GM21786 (cell line): ENCODE results near the gene HOXD13.

Source experiments
- ATAC-seq: cut with Tn5 transposase; IDR thresholded peaks from one replicate; pipeline ENCODE4 v1.9.1; 2021; ENCODE audit not compliant: unreplicated experiment

HOXD13 gene

DNA sequence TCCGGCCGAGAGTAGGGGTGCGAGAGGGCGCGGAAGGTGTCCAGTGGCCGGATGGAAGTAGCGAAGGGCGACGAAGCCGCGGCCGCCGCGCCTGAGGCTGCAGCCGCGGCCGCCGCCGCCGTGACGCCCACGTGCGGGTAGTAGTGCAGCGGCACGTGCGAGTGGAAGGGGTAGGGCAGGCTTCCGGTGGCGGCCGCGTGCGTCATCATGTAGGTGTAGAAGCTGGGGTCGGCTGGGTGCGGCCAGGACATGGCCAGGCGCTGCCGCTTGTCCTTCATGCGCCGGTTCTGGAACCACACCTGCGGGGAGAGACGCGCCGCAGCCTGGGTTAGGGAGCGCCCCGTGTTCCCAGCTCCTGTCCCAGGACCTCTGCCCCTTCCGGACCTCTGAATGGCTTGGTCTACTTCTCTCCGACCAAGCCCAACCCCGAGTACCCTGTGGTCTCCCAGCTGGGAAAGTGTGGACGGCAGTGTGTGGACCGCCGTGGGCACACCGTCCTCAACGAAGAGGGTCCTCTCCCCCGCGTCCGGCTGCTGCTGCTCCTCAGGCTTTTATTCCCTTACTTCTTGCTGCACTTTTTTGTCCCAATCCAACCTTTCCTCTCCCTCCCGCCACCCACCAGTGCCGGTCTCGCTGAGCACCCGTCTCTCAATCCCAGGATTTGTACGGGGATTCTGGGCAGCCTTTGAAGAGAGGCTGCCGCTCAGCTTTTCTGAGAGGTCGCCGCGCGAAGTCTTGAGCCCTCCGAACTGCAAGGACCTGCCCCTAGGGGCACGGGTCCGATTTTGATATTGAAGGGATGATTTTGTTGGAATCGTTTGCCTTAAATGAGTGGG is 11.8 kb upstream of the HOXD13 start:
- no peak for ATAC-seq

DNA sequence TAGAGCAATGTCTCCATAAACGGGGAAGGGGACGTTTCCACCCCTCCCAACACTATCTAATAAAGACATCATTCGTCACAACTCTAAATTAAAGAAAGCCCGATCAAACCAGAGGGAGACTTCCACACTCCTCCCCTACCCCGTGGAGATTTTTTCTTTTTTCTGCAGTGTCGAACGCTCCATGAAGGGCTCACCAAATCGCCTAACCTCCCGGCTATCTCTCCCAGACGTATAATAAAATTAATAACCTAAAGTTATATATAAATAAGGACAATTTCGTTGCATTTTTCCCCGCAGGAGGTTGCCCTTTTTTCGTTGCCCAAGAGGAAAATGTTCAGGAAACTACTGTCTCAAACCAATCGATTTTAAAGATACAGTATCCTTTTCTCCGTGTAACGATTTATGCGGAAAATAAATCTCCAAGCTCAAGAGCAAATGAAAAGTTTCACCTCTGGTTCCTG is 11.1 kb upstream of the HOXD13 start:
- ATAC-seq: no peak

DNA sequence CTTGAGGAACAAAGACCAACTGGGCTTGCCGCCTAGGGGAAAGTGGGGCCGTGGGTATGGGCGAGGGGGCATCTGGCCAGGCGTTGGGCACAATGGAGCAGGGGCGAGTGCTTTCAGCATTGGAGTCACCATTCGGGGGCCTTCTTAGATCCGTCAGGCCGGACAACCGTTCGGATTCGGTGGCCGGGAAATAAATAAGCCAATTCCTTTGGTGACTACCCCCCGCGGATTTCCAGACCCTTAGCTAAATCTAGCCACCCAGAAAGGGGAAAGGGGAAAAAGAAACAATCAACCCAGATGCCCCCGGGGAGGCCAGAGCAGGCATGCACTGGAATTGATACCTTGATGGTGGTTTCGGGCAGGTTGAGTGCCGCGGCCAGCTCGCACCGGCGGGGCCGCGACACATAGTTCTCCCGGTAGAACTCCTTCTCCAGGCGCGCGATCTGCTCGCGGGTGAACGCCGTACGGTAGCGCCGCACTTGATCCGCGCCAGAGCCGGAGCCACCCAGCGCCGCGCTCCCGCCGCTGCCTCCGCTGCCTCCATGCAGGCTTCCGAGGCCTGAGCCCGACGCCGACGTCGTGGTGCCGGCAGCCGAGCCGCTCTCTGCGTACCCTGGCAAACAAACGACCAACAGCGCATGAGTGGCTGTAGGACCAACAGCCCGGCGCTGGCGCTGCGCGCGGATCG is 10.5 kb upstream of the HOXD13 start:
- ATAC-seq: no peak

DNA sequence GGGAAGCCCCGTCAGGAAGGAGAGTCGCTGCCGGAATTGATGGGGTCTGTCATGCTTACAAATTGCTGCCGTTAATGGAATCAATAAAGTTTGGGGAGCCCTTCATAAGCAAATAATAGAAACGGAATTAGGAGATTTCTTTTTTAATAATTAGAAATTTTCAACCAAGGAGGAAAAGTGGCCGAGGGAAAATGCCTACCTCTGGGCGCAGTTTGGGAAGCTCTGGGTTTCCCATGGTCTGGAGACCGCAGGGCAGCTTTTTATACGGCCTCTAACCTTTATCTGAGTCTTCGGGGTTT is 10.0 kb upstream of the HOXD13 start:
- ATAC-seq: no peak

DNA sequence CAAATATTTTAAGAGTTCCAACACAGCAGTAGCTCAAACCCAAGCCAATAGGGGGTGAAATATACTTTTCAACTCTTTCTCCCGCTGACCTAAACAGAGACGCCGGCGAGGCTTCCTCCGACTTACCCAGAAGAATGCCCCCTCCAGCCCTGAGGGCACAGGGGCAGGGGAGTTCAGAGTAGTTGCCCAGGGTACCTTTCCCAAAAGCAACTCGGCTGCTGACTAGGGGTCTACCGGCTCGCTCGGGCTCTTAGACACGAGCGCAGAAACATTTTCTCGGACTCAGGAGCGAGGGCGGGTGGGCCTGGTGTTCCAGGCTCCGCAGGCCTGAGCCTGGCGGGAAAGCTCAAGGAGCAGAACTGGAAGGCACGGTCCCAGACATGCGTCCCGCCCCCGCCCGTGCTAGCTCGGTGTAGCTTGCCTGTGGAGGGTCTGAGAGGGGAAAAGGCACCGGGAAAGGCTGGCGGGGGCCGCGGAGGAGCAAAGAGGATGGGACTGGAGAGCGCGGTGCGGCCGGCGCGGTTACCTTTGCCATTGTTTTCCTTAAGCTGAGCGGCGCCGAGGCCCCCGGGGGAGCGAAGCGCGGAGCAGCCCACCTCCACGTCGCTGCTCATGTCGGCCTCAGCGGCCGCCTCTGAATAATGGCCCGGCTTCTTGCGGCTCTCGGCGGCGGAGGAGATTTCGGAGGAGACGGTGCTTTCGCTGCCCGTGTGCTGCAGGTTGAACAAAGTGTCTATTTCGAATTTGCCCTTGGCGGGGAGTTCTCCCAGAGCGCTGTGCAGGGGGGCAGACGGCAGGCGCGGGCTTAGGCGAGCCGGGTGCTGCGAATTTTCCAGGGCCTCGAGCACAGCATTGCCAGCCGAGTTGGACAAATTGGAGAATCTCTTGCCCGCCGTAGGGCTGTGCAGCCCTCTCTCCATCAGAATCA is 9.4 kb upstream of the HOXD13 start:
- ATAC-seq: no peak

DNA sequence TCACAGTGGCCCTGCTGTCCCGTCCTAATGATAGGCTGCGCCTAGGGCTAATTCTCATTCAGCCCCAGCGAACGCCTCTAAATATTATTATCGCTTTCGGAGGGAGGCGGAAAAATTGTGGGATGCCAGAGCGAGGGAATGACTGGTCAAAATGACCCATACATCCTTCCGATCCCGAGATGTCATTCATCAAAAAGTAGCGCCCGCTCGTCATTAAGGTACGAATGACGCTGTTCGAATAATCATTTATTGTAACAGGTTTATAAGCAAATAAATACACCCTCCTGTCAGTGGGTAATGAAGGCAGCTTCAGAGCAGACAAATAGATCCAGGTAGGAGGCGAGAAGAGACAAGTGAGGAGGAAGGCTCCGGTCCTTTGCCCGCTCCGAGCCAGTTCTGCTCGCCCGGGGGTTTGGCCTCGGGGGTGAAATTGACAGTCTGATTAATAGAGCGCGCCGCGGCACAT is 8.7 kb upstream of the HOXD13 start, which contains the start of gene EVX2:
Gene EVX2 (minus strand): TSS at position 167 of the 466 bp plus-strand sequence. CDS start 186 bp downstream, outside the sequence.
- ATAC-seq: no peak

DNA sequence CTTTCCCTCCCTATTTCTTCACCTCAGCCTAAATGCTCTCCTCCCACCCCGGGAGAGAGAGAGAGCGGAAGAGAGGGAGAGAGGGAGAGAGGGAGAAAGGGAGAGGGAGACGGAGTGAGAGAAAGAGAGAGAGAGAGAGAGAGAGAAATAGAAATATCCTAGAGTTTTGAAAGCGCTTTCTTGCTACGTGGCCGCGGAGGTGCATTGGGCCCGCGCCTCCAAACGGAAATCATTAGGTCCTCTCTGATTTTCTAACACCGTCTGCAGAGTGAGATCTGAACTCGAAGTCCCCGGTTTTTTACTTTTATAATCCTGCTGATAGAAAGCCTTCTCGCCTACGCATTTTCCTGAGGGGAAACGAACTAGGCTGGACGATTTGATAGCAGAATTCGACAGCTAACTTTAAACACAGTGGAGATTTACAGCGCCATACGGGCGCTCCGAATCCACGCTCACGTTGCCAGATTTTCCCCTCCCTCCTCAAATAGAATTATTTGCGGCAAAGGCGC is 7.9 kb upstream of the HOXD13 start:
- ATAC-seq: no peak

DNA sequence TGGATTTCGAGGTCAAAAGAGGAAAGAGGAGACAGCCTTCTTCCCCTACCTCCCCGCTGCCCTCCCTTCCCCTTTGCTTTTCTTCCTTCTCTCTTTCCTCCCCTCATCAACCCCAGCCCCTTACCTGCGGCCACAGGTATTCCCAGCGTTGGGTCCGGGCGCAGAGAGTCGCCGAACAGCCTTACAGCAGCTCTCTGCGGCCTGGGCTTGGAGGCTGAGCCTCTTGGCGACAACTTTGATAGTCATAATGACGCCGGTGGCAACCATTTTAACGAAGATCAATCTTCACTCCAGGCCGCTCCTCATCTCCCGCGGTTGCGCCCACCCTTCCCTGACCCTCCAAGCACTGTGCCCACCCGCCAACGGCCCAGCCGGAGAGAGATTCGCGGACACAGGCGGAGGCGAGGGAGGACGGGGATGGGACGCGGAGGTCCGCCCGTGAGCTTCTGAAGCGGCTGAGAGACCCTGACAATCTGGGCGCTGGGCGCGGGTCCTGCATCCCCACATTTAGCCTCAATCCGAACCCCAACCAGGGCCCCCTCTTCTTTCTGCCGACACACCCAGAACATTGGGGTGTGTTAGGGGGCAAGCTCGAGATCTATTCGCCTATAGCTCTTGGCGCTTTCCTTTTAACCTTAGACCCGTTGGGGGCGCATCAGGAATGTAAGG is 7.3 kb upstream of the HOXD13 start:
- ATAC-seq: no peak

DNA sequence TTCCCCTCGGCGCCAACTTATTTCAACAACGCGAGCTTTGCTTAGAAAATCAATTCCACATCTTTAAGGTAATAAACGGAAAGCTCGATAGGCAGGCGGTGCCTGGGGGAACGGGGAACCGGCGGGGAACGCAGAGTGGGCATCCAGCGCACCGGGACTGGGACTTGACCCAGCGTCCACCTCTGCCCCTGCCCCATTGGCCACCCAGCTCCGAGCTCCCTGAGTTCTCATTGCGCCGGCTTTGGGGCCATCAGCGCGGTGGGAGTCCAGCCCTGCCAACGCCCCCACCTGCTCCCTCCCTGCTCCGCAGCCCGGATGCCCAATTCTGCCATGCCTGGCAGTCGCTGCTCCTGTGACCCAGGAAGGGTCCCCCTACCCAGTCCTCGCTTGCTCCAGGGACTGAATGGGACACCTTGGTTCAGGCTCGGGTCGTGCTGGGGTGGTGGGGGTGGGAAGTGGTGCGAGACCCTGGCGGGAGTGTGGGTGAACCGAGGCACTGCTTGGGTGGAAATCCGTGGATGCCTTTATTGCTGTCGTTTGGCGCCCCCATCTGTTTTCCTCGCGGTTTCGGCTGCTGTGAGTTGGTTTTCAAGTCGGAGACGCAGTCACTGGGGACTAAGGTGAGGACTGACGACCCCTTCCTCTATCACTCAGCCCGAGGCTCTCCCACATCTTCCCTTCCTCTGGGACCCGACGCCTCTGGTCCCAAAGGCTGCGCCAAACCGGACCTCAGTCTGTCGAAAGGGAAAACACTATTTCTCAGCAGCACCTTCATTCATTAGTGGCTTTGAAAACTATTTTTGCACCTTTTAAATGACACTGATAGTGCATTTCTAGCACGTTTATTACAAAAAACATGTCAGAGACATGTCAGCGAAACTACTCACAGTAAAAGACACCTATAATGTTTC is 6.4 kb upstream of the HOXD13 start:
- no peak for ATAC-seq

DNA sequence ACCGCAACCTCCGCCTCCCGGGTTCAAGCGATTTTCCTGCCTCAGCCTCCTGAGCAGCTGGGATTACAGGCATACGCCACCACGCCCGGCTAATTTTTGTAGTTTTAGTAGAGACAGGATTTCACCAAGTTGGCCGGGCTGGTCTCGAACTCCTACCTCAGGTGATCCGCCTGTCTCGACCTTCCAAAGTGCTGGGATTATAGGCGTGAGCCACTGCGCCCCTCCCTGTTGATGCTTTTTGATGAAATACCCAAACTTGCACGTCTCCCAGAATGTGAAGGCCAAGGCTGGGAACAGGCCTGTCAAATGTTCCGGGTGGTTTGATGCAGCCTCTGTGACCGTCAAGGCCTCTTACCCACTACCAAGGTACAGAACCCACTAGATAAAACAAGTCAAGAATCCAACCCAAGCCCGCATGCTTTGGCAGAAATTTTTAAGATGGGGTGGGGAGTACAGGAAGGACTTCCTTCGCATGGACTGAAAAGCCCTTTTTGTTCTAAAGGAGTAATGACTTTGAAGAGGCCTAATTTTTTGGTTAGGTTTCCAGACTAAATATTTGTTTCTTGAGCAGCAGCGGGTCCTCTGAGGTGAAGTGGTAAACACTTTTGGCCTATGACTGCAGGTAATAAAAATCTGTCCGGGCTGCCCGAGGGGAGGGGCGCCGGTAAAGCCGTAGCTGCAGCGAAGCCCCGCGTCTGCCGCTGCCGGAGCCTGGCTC is 5.0 kb upstream of the HOXD13 start:
- ATAC-seq: no peak

DNA sequence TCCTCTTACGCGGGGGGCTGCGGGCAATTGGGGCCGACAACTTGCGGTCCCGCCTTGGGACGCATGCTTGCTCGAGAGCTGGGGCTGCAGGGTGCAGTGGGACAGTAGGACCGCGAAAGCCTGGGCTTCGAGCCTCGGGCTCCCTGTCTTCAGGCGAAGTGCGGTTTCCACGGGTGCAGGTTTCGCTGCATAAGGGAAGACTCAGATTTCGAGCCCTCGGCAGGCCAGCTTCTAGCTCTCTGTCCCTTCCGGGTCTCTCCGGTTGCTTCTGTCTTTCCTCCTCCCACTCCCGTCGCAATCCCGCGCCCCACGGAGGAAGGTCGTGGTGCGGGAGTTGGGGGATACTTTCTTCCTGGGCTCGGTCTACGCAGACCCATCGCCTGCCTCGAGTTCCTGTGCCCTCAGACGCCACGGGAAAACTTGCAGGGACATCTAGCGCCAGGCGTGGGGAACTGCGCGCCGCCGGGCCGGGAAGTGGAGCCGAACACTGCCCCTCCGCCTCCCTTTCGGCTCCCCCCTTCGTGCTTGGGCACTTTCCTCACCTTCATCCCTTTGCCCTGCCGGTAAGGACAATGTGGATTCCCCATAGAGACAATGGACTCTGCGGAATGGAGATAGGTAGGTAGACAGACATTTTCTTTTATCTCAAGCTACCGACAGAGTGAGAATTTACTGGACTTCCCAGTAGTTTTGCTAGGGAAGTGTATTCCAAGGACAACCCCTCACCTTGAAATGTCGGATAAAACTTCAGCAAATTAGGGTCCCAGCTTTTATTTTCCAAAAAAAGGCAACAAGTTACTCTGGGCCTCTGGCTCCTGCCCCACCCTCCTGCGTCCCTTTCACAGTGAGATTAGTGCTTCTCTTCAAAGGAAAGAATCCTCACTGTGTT is 4.2 kb upstream of the HOXD13 start:
- no peak for ATAC-seq

DNA sequence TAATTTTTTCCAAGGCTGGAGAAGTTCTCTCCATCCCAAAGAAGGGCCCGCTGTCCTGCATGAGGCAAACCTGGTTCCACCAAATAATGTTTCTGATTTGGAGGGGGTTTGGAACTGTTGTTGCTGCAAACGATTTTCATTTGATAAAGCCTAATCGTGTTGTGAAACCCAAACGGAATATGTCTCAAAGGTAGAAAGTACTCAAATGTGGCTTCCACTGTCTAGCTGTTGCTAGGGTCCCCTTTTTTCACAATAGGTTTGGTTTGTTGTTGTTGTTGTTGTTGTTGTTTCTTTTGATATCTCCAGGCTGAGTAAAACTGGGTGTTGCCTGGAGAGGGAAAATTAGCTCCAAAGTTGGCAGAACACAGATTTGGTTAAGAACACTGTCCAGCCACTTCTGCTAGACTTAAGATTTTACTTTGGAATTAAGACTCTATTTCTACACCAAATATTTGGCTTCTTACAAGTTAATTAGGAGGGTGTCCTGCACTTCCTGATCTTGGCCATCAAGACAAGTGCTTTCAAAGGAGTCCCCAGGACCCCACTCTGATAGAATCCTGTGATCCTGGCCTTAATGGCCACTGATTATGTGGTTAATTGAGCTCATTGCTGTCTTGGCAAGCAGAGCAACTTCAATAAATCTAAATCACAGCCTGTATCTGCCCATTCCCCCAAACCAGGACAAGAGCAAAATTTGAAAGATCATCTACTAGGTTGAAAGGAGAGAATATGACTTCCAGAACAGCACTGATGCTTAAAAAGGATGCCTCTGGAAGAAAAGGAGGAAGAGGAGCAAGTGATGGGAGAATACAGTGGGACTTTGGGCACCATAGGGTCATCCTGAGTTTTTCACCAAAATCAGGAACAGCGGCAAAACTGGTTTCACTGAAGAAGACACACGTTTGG is 3.3 kb upstream of the HOXD13 start:
- no peak for ATAC-seq

DNA sequence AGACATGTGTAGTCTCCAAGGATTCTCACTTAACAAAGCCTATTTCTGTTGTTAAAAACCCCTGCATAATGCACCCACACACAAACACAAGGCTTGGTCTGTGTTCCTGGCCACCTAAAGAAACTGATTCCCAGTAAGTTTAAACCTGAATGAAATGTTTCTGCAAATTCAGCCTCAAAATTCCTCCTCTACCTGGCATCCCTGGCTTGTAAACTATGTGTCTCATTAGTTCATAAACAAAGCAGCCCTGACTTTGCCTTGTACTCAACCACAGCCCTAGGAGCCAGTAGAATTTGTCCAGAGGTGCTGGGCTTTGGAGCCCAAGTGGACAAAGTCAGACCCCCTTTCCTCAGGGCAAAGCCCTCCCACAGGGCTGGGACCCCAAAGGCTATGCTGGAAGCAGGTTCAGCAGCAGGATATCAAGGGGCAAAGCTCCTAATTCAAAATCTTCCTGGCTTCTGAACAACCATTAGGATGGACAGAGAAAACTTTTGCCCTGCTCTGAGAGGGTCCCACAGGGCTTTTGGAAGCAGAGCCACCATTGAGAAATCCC is 2.6 kb upstream of the HOXD13 start:
- ATAC-seq: no peak

DNA sequence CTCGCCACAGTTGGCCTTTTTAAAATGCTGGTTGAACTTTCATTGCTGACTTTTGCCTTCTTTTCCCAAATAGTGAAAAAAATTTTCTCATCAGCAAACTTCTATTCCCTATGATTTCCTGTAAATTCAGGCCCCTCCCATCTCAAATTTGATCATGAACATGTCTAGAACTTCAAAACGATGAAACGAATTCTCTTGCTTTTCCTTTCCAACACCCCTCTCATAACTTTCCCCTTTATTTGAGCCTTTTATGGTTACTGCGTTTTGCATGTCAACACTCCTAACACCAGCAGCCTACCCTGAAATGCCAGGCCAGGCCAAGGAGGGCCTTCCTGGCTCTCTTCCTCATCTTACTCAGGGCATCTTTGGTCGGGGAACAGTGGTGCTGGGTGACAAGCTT is 1.7 kb upstream of the HOXD13 start:
- no peak for ATAC-seq

DNA sequence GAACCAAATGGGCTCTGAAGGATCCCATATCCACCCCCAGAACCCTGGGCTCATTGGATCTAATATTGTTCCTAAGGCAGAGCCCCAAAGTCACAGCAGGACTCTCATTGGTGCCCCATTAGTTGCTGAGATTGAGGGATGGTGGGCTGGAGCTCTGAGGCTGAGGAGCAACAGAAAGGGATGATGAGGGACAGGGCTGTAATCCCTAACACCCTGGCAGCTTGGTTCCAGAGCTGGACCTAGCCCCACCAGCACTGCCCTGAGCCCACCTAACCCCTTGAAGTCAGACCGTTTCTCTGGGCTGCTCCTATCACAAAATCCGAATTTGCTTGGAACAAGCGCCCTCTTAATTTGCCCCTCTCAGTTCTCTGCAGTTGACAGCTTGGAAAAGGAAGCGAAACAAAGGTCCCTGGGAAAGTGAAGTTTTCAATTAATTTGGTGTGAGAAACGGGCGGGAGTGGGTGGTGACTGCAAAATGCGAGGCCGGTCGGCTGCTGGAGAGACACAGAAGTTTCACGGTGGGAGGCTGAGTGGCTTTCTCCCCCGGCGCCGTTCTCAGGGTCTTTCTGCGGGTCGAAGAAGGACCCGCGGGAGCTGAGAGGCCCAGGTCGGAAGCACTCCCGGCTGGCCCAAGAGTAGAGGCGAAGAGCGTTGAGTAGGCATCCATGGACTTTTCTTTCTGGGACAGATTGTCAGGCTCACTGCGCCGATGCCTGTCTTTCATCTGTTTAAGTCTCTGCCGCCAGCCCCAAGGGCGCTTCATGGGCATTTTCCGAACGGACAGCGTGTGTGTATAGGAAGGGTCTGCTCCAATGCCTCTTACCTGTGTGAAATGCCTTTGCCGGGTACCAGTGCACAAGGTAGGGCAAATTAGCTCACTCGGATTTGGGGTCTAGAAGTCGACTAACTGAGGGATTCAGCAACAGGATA is 927 bp upstream of the HOXD13 start:
- ATAC-seq: no peak
